Kidney (tissue), 14 donors: ENCODE measurements around the gene CRYZ. TPM values are rescaled to one million over a fixed set of nuclear protein-coding genes. Genes with fewer than 3 reads are reported as not detected.

Experiments
- DNase-seq, 5 donors: peaks; one replicate each; pipeline ENCODE4 v3.0.0-alpha.2; 2013 to 2020
- FAIRE-seq: peaks from 2 replicates; lab custom pipeline; 2012; peaks lifted over from hg19 to GRCh38; lab: Jason Lieb, UNC
- H3K27ac ChIP-seq, 2 donors: one replicate each; pipeline ENCODE4 v1.7.0; 2013; ENCODE audit warnings: low read depth in 2 of 2, low read length in 2 of 2, inconsistent platforms in 1 of 2
- H3K27me3 ChIP-seq: one replicate; pipeline ENCODE4 v1.7.1; 2013; ENCODE audit warnings: low read length, inconsistent platforms; ENCODE audit not compliant: control insufficient read depth, insufficient read depth
- H3K36me3 ChIP-seq, 3 donors: one replicate each; pipeline versions ENCODE4 v1.7.0 to v1.7.1; 2013; ENCODE audit warnings: low read length in 3 of 3, control low read depth in 1 of 3, inconsistent platforms in 1 of 3; ENCODE audit not compliant: insufficient read depth in 3 of 3, control insufficient read depth in 2 of 3
- H3K4me1 ChIP-seq, 3 donors: one replicate each; pipeline versions ENCODE4 v1.7.0 to v1.7.1; 2013; ENCODE audit warnings: low read length in 3 of 3, inconsistent platforms in 1 of 3, low read depth in 1 of 3; ENCODE audit not compliant: control insufficient read depth in 2 of 3, insufficient read depth in 2 of 3
- H3K4me3 ChIP-seq, 3 donors: one replicate each; pipeline versions ENCODE4 v1.7.0 to v1.8.1; 2013; ENCODE audit warnings: low read length in 3 of 3, control low read depth in 1 of 3, inconsistent platforms in 1 of 3
- H3K9ac ChIP-seq, 3 donors: one replicate each; pipeline versions ENCODE4 v1.7.0 to v1.7.1; 2013; ENCODE audit warnings: low read length in 3 of 3, control low read depth in 1 of 3, inconsistent platforms in 1 of 3
- H3K9me3 ChIP-seq, 3 donors: one replicate each; pipeline versions ENCODE4 v1.7.0 to v1.7.1; 2013; ENCODE audit warnings: low read length in 3 of 3, control low read depth in 1 of 3, inconsistent platforms in 1 of 3; ENCODE audit not compliant: control insufficient read depth in 2 of 3, insufficient read depth in 1 of 3
- intact Hi-C: fragments of 100-400 bp; cut with DNase I; formaldehyde crosslinking; loops from one replicate; pipeline ENCODE4 v1.11.1; 2022
- polyA plus RNA-seq: library from polyadenylated mRNA; stranded (reverse); fragments of 350-450 nt; fragmentation: Illumina TruSeq; extraction: RNeasy Lipid Tissue Mini Kit (QIAGEN cat#74804); gene quantifications from one replicate; pipeline ENCODE4 v1.2.3, GENCODE V29; 2014; ENCODE audit warnings: low read depth, low replicate concordance; ENCODE audit not compliant: insufficient read depth
- total RNA-seq: library from RNA; stranded (reverse); fragmentation: NEBNext Ultra II Directional; extraction: Animal tissue kit (Norgen Biotek cat#: 25700); gene quantifications from one replicate; pipeline ENCODE4 v1.2.1, GENCODE V29; 2021
- TF ChIP-seq, protein P1 (sequence below): IDR thresholded peaks from 3 replicates; pipeline ENCODE4 v1.5.1; 2012; ENCODE audit warnings: mild to moderate bottlenecking, moderate library complexity, borderline replicate concordance; ENCODE audit not compliant: insufficient read depth; ENCODE audit errors: extremely low read depth
- donor health status: control.
- donor health status: control.
- donor health status: control.
- donor health status: control.
- donor health status: control.
- donor health status: DM: yes; HTN: yes; CAD: no.
- donor health status: Normal renal cell carcinoma (clear cell type).

The CRYZ gene
- total and polyA plus RNA-seq, 2 donors from 2014 or later: 160 to 207 TPM

DNA sequence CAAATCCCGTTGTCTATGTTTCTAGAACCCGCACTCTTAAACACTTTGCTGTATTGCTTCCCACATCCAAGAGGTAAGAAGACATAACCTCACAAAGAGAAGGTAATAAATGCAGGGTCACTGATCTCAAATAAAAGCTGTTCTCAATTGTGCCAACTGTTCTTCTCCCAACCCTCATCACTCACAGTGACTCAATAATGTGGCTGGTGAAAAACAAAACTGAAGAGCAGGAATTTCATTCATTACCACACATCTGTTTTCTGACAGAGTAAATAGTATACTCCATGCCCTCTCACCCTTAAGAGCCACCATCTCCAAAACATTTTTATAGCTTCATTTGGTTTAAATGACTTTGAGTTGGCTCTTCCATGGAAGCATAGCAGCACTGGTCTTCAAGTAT, 53.0 kb downstream of the CRYZ start:
- FAIRE-seq: no peak
- Histone ChIP-seq H3K27me3 (no peaks in the 10 kb centered on the region), H3K4me1 (no peaks in the 10 kb centered on the region), H3K27ac (no peak overlapping the region), H3K4me3 (no peak overlapping the region), H3K9ac (no peak overlapping the region), H3K9me3 (no peaks in the 10 kb centered on the region), H3K36me3 (no peaks in the 10 kb centered on the region)
- intact Hi-C loops: no loop called here
- no peak for DNase-seq
- TF ChIP-seq, protein P1, sequence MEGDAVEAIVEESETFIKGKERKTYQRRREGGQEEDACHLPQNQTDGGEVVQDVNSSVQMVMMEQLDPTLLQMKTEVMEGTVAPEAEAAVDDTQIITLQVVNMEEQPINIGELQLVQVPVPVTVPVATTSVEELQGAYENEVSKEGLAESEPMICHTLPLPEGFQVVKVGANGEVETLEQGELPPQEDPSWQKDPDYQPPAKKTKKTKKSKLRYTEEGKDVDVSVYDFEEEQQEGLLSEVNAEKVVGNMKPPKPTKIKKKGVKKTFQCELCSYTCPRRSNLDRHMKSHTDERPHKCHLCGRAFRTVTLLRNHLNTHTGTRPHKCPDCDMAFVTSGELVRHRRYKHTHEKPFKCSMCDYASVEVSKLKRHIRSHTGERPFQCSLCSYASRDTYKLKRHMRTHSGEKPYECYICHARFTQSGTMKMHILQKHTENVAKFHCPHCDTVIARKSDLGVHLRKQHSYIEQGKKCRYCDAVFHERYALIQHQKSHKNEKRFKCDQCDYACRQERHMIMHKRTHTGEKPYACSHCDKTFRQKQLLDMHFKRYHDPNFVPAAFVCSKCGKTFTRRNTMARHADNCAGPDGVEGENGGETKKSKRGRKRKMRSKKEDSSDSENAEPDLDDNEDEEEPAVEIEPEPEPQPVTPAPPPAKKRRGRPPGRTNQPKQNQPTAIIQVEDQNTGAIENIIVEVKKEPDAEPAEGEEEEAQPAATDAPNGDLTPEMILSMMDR: no peak

DNA sequence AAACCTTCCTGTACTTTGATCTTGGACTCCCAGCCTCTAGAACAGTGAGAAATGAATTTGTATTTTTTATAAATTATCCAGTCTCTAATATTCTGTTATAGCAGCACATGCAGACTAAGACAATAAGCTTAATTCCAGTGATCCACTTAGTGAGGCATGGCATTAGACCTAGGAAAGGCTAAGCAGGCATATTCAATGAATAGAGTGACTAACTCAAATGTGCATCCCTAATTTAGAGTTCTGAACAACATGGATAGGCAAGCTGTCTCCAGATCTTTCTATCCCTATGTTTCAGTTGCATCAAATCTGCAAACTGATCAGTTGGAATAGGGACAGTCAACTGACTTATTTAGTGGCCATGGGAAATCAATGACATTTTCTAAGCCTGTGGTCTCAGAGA, 54.9 kb downstream of the CRYZ start:
- Histone ChIP-seq H3K27me3 (no peaks in the 10 kb centered on the region), H3K4me1 (no peaks in the 10 kb centered on the region), H3K4me3 (no peak overlapping the region), H3K9me3 (no peaks in the 10 kb centered on the region), H3K27ac (no peak overlapping the region), H3K9ac (no peak overlapping the region), H3K36me3 (no peaks in the 10 kb centered on the region)
- intact Hi-C loops: no loop called here
- DNase-seq (no peak), FAIRE-seq (no peak)
- TF ChIP-seq, protein P1: no peak

DNA sequence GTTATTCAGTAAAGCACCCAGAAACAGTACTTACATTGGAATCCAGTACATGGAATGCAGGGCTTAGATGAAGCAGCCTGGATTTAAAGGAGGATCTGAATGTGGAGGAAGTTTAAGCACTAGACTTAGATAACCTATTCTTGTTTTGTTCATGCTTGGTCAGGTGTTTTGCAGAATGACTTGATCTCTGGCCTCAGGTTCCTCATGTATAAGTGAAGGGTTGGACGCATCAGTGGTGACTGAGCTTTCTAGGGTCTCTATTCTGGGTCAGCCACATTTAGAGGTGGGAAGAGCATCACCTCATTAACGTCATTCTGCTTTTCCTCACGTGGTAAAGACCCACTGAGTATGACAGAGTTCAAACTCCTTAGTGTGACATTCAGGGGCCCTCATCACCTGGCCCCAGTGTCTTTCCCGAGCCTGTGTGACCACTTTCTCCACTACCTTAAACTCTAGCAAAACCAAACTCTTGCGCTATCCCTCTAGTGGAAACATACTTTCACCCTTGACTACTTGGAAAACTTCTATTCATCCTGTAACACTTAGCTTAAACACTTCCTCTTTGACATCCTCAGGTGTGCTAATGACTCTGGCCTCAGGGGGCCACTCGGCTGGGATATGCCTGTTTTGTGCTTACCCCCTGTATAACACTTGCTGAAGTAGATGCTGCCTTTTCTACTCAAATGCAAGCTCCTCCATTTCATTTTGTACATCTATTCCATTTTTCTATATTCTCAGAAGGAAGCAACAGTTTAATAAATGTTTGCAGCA, 58.4 kb downstream of the CRYZ start:
- FAIRE-seq (no peak), DNase-seq (no peak)
- H3K4me1 ChIP-seq: no peaks in the 10 kb centered on the region
- no peaks in the 10 kb centered on the region for H3K27me3 ChIP-seq
- TF ChIP-seq, protein P1: no peak
- intact Hi-C loops: no loop called here
- H3K36me3 ChIP-seq: no peaks in the 10 kb centered on the region
- no peak overlapping the region for H3K27ac ChIP-seq
- H3K9ac ChIP-seq: no peak overlapping the region
- H3K9me3 ChIP-seq: no peaks in the 10 kb centered on the region
- no peak overlapping the region for H3K4me3 ChIP-seq
